Right lobe of liver (tissue), 6 donors: ENCODE results near the gene APLF. TPM values are rescaled to one million over a fixed set of nuclear protein-coding genes. Genes with fewer than 3 reads are reported as not detected.
A peak's percentile ranks its signal among the peaks of the same experiment; 100 is the strongest.

ENCODE experiments used
- ATAC-seq, 4 donors: fragments of 200-7000 bp; cut with Tn5 transposase; one replicate each; pipeline ENCODE4 v1.9.1; 2020; ENCODE audit warnings: mild to moderate bottlenecking in 4 of 4, moderate library complexity in 4 of 4
- DNase-seq, 3 donors: peaks; one replicate each; pipeline ENCODE4 v3.0.0-alpha.2; 2020
- H3K27ac ChIP-seq, 3 donors: fragments of 200-600 bp; one replicate each; pipeline ENCODE4 v1.8.0; 2022
- H3K27me3 ChIP-seq, 2 donors: fragments of 200-600 bp; one replicate each; pipeline ENCODE4 v1.8.0; 2022
- H3K36me3 ChIP-seq, 4 donors: fragments of 200-600 bp; sonication (generic) in 1 of 4; one replicate each; pipeline versions ENCODE4 v1.5.1 to v1.8.0; 2017 to 2022; ENCODE audit warnings: control low read depth in 1 of 4
- H3K4me1 ChIP-seq, 4 donors: fragments of 200-600 bp; sonication (generic) in 1 of 4; one replicate each; pipeline versions ENCODE4 v1.5.1 to v1.8.0; 2017 to 2022; ENCODE audit warnings: control low read depth in 1 of 4
- H3K4me3 ChIP-seq, 3 donors: fragments of 200-600 bp; one replicate each; pipeline ENCODE4 v1.8.0; 2022
- H3K9me3 ChIP-seq, 4 donors: fragments of 200-600 bp; sonication (generic) in 1 of 4; one replicate each; pipeline versions ENCODE4 v1.5.1 to v1.8.0; 2017 to 2022; ENCODE audit warnings: control low read depth in 1 of 4
- CTCF ChIP-seq, 4 donors: fragments of 200-600 bp in 3 of 4; fragments of 450-650 bp in 1 of 4; IDR thresholded peaks; one replicate each; pipeline versions ENCODE4 v1.5.1 to v1.8.0; 2016 to 2022; ENCODE audit warnings: antibody characterized with exemption in 4 of 4, mild to moderate bottlenecking in 2 of 4
- POLR2A ChIP-seq: fragments of 450-650 bp; IDR thresholded peaks from one replicate; pipeline ENCODE4 v1.6.1; 2017; ENCODE audit warnings: antibody characterized with exemption, mild to moderate bottlenecking
- WGBS: methylation state at CpG from one replicate; pipeline ENCODE4 v1.1.6; 2018; ENCODE audit warnings: low coverage, low lambda C conversion rate; ENCODE audit not compliant: insufficient coverage; ENCODE audit errors: missing lambda C conversion rate; 5-methylcytosine and 5-hydroxymethylcytosine counted together
- intact Hi-C, 2 donors: fragments of 100-400 bp; cut with DNase I; formaldehyde crosslinking; loops; one replicate each; pipeline versions ENCODE4 v1.11.2 to v1.14.1; 2022
- total RNA-seq, 6 experiments: library from RNA; depleted of rRNA in 2 of 6; stranded (reverse); fragments of >200 nt in 2 of 6; fragmentation: NEBNext Ultra II Directional in 3 of 6; extraction: Animal tissue kit (Norgen Biotek cat#: 25700) in 3 of 6; gene quantifications; one replicate each; pipeline versions ENCODE4 v1.1.0 to v1.2.4, GENCODE V29; 2016 to 2023
- donor health status: DM: no; HTN: yes; CAD: no.
- donor health status: DM: no; HTN: no; CAD: no.
- donor health status: DM: no; HTN: no; CAD: no.
- donor health status: DM: no; HTN: yes; CAD: no.
- donor health status: DM: no; HTN: yes; CAD: no.

APLF gene
- total RNA-seq, 6 experiments from 2014 or later, result 1.3 to 2.3 (median 1.9) TPM

DNA sequence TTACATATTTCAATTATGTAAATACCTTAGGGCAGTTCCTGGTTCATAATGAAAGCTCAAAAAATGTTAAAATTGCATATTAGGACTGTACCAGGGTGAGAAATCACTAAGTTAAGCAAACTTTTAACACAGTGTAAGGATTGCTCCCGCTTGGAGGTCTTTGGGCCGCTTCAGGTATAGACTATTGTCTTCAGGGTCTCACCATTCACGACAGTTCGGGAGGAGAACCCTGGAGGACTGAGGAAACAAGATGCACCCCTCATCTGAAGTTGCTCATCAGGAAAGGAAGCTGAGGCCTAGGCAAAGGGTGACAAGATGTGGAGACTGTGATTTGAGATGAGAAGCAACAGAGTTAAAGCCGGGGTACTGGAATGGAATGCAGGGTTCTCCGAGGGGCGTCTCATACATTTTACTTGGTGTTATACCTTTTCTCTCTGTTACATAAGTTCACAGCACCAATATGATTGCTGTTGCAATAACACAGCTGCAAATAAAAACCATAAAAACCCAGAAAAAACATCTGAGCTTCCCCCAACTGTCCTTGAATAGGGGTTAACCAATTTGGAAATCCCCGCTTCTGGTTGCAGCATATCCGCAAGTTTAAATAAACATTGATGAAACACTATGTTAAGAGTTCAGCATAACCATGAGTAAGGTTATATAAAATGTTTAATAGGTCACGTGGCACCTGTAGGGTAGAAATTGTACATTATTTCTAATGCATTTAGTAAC, 40.4 kb upstream of the APLF start:
- DNase-seq, result no peak
- Histone ChIP-seq H3K9me3 (no peaks in the 10 kb centered on the region), H3K4me1 (peaks cover 5 to 56% (median 22%) of the 10 kb centered on the region in 4 donors), H3K36me3 (no peaks in the 10 kb centered on the region), H3K4me3 (no peak overlapping the region), H3K27ac (peak overlapping the region in 2 of 3 donors; percentile 49 to 61), H3K27me3 (no peaks in the 10 kb centered on the region)
- 37% methylated on average over 10 of the region's 10 CpGs for WGBS
- ATAC-seq, result peak; percentile 67 to 89 (median 76)
- no peak for TF ChIP-seq POLR2A
- peak in 1 of 4 donors; percentile 7 for TF ChIP-seq CTCF (IDR thresholded peaks at IDR 0.05)
- intact Hi-C loops, result no loop called here

DNA sequence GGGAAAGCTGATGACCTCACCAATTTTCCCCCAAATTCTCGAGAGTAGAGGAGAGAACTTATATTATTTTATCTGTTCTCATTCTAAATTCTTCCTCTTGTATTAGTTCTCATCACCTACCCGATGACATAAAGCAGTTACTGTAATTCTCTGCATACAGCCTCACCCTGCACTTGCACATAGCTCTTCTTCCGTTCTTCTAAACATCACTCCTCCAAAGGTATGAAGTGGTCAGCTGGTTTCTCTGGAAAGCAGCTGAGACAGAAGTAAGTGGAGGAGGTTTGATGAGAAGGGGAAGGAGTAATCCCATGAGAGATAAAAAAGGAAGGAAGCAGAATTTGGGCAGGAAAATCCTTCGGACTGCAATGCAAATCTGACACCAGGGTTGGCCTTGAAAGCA, 39.3 kb upstream of the APLF start:
- ATAC-seq, result no peak
- no peak for DNase-seq
- Histone ChIP-seq H3K9me3 (no peaks in the 10 kb centered on the region), H3K4me3 (no peak overlapping the region), H3K27ac (peak overlapping the region in 2 of 3 donors; percentile 1 to 61), H3K4me1 (peaks cover 5 to 56% (median 22%) of the 10 kb centered on the region in 4 donors), H3K27me3 (no peaks in the 10 kb centered on the region), H3K36me3 (no peaks in the 10 kb centered on the region)
- 49% methylated on average over 4 of the region's 4 CpGs for whole genome bisulfite sequencing
- no peak for TF ChIP-seq POLR2A
- no peak for TF ChIP-seq CTCF (IDR thresholded peaks at IDR 0.05)
- intact Hi-C loops, result no loop called here

GRCh38 chr2:68428746-68429145, 38.6 kb upstream of the APLF start:
- ATAC-seq, result no peak
- peak overlapping the region in 1 of 3 donors; percentile 61 for H3K27ac ChIP-seq
- no peaks in the 10 kb centered on the region for H3K36me3 ChIP-seq
- H3K9me3 ChIP-seq, result no peaks in the 10 kb centered on the region
- H3K4me3 ChIP-seq, result no peak overlapping the region
- TF ChIP-seq POLR2A (no peak), CTCF (IDR thresholded peaks at IDR 0.05) (no peak)
- WGBS, result 20% methylated on average over 1 of the region's 1 CpG
- H3K4me1 ChIP-seq, result peaks cover 5 to 56% (median 22%) of the 10 kb centered on the region in 4 donors
- intact Hi-C loops, result no loop called here
- H3K27me3 ChIP-seq, result no peaks in the 10 kb centered on the region
- no peak for DNase-seq

- H3K27me3 ChIP-seq, result no peaks in the 10 kb centered on the region
- H3K9me3 ChIP-seq, result no peaks in the 10 kb centered on the region
- ATAC-seq (no peak), DNase-seq (no peak)
- no peak overlapping the region for H3K4me3 ChIP-seq
- intact Hi-C loops, result no loop called here
- 66% methylated on average over 6 of the region's 7 CpGs for WGBS
- no peak overlapping the region for H3K27ac ChIP-seq
- no peaks in the 10 kb centered on the region for H3K36me3 ChIP-seq
- peaks cover 5 to 56% (median 22%) of the 10 kb centered on the region in 4 donors for H3K4me1 ChIP-seq
- TF ChIP-seq POLR2A (no peak), CTCF (IDR thresholded peaks at IDR 0.05) (no peak)
These were observed 38.0 kb upstream of the APLF start for GRCh38 chr2:68429311-68429826.
